ENCODE results near the gene SH3BP4. TPM values are rescaled to one million over a fixed set of nuclear protein-coding genes. Genes with fewer than 3 reads are reported as not detected.

SH3BP4 gene
- total and polyA plus RNA-seq, 2 experiments from 2014 or later: 59.3 to 100 TPM

- TF ChIP-seq EZH2 (IDR thresholded peaks at IDR 0.05; ENCODE audit: insufficient read depth, poor library complexity, severe bottlenecking) (no peak), EZH2phosphoT487 (IDR thresholded peaks at IDR 0.05; ENCODE audit: insufficient read depth, low read depth) (no peak)
- Histone ChIP-seq H3K4me1 (ENCODE audit: insufficient read depth) (peaks cover 44% of the 10 kb centered on the region), H3K79me2 (ENCODE audit: insufficient read depth) (peaks cover 44% of the 10 kb centered on the region), H3F3A (ENCODE audit: insufficient read depth) (peaks cover 40% of the 10 kb centered on the region), H3K4me3 (peak overlapping the region; percentile 86), H2AFZ (peak overlapping the region; percentile 64), H4K20me1 (ENCODE audit: insufficient read depth) (no peaks in the 10 kb centered on the region; the same call in 1 of the 2 replicates), H3K4me2 (ENCODE audit: unreplicated experiment) (peak overlapping the region; percentile 96), H3K27ac (peak overlapping the region; percentile 96), H3K9ac (peak overlapping the region; percentile 99), H3K9me3 (ENCODE audit: low read depth) (no peaks in the 10 kb centered on the region), H3K36me3 (ENCODE audit: low read depth) (no peaks in the 10 kb centered on the region), H3K27me3 (replicated peaks; ENCODE audit: insufficient read depth) (no peaks in the 10 kb centered on the region), H3K9me2 (ENCODE audit: insufficient read depth) (no peaks in the 10 kb centered on the region)
- peak; percentile 82 for DNase-seq
- WGBS, 2 experiments (ENCODE audit: low coverage in 1 of 2, low lambda C conversion rate in 2 of 2, missing lambda C conversion rate in 2 of 2): 13 to 15% methylated on average over 58 to 59 of the region's 59 CpGs
- in situ Hi-C loops (cut with MboI): loop anchor here (25.0 kb wide), 1 partner anchor 389 kb away; no protein-coding TSS in a partner anchor
Measured at GRCh38 chr2:234950730-234951663, 820 bp upstream of the SH3BP4 start.

- TF ChIP-seq EZH2phosphoT487 (IDR thresholded peaks at IDR 0.05; ENCODE audit: insufficient read depth, low read depth) (no peak), EZH2 (IDR thresholded peaks at IDR 0.05; ENCODE audit: insufficient read depth, poor library complexity, severe bottlenecking) (no peak)
- in situ Hi-C loops (cut with MboI): loop anchor here (25.0 kb wide), 1 partner anchor 390 kb away; no protein-coding TSS in a partner anchor
- DNase-seq: peak; percentile 50
Measured at GRCh38 chr2:234952270-234953115, 676 bp downstream of the SH3BP4 start.

GRCh38 chr2:234953116-234954031 lies 1.6 kb downstream of the SH3BP4 start:
- in situ Hi-C loops (cut with MboI): loop anchor here (25.0 kb wide), 1 partner anchor 391 kb away; no protein-coding TSS in a partner anchor
- H3K36me3 ChIP-seq (ENCODE audit: low read depth): no peaks in the 10 kb centered on the region
- 9 to 12% methylated on average over 20 of the region's 20 CpGs for WGBS, 2 experiments (ENCODE audit: low coverage in 1 of 2, low lambda C conversion rate in 2 of 2, missing lambda C conversion rate in 2 of 2)

More at GRCh38 chr2:234952270-234953115, 676 bp downstream of the SH3BP4 start:
- H3K4me1 ChIP-seq (ENCODE audit: insufficient read depth): peaks cover 52% of the 10 kb centered on the region
- peaks cover 59% of the 10 kb centered on the region for H3K79me2 ChIP-seq (ENCODE audit: insufficient read depth)
- H3K27me3 ChIP-seq (replicated peaks; ENCODE audit: insufficient read depth): no peaks in the 10 kb centered on the region
- 1% methylated on average over 68 to 88 of the region's 102 CpGs for WGBS, 2 experiments (ENCODE audit: low coverage in 1 of 2, low lambda C conversion rate in 2 of 2, missing lambda C conversion rate in 2 of 2)
- H4K20me1 ChIP-seq (ENCODE audit: insufficient read depth): peaks cover 3% of the 10 kb centered on the region; the same call in 1 of the 2 replicates
- peak overlapping the region; percentile 78 for H3K27ac ChIP-seq
- H3K4me3 ChIP-seq: peak overlapping the region; percentile 93
- H2AFZ ChIP-seq: no peak overlapping the region
- peaks cover 54% of the 10 kb centered on the region for H3F3A ChIP-seq (ENCODE audit: insufficient read depth)
- H3K36me3 ChIP-seq (ENCODE audit: low read depth): no peaks in the 10 kb centered on the region
- no peaks in the 10 kb centered on the region for H3K9me3 ChIP-seq (ENCODE audit: low read depth)
- peak overlapping the region; percentile 96 for H3K9ac ChIP-seq
- no peaks in the 10 kb centered on the region for H3K9me2 ChIP-seq (ENCODE audit: insufficient read depth)
- H3K4me2 ChIP-seq (ENCODE audit: unreplicated experiment): peak overlapping the region; percentile 100

More at GRCh38 chr2:234953116-234954031, 1.6 kb downstream of the SH3BP4 start:
- no peaks in the 10 kb centered on the region for H3K9me3 ChIP-seq (ENCODE audit: low read depth)
- H3K4me3 ChIP-seq: peak overlapping the region; percentile 93
- peak overlapping the region; percentile 78 for H3K27ac ChIP-seq
- H3F3A ChIP-seq (ENCODE audit: insufficient read depth): peaks cover 58% of the 10 kb centered on the region
- H3K27me3 ChIP-seq (replicated peaks; ENCODE audit: insufficient read depth): no peaks in the 10 kb centered on the region
- H4K20me1 ChIP-seq (ENCODE audit: insufficient read depth): peaks cover 3% of the 10 kb centered on the region; the same call in 1 of the 2 replicates
- peak overlapping the region; percentile 96 for H3K9ac ChIP-seq
- peak; percentile 70 for DNase-seq
- H3K9me2 ChIP-seq (ENCODE audit: insufficient read depth): no peaks in the 10 kb centered on the region
- peak overlapping the region; percentile 100 for H3K4me2 ChIP-seq (ENCODE audit: unreplicated experiment)
- TF ChIP-seq EZH2phosphoT487 (IDR thresholded peaks at IDR 0.05; ENCODE audit: insufficient read depth, low read depth): no peak
- TF ChIP-seq EZH2 (IDR thresholded peaks at IDR 0.05; ENCODE audit: insufficient read depth, poor library complexity, severe bottlenecking): no peak
- peaks cover 68% of the 10 kb centered on the region for H3K79me2 ChIP-seq (ENCODE audit: insufficient read depth)
- no peak overlapping the region for H2AFZ ChIP-seq
- H3K4me1 ChIP-seq (ENCODE audit: insufficient read depth): peaks cover 60% of the 10 kb centered on the region

Measured in GM23248 (cell line).